B cell (primary cell): ENCODE measurements around the gene IKZF1. TPM values are rescaled to one million over a fixed set of nuclear protein-coding genes. Genes with fewer than 3 reads are reported as not detected.

Experiments
- ATAC-seq: fragments of 200-7000 bp; cut with Tn5 transposase; one replicate; pipeline ENCODE4 v1.10.0; 2021; ENCODE audit warnings: low read depth, mild to moderate bottlenecking, moderate number of reproducible peaks, moderate library complexity
- CTCF ChIA-PET: fragments of 350-600 bp; sonication (Branson Sonifier 250); formaldehyde crosslinking; loops from one replicate; lab custom pipeline; 2021; ENCODE audit warnings: antibody characterized with exemption, inconsistent platforms; lab: Charles Lee
- POLR2A ChIA-PET: fragments of 350-600 bp; sonication (Branson Sonifier 250); formaldehyde crosslinking; loops from one replicate; lab custom pipeline; 2021; ENCODE audit warnings: antibody characterized with exemption; lab: Charles Lee
- DNase-seq: peaks from one replicate; pipeline ENCODE4 v3.0.0; 2013
- H2AFZ ChIP-seq: 2 replicates; pipeline ENCODE4 v1.6.1; 2012; ENCODE audit warnings: mild to moderate bottlenecking, low read depth, low read length; ENCODE audit not compliant: insufficient read depth, poor library complexity, severe bottlenecking
- H3K27ac ChIP-seq, 2 donors: 1 replicate in 1 of 2; 2 replicates in 1 of 2; pipeline ENCODE4 v1.5.1; 2012 to 2013; ENCODE audit warnings: low read length in 2 of 2, mild to moderate bottlenecking in 2 of 2, moderate library complexity in 1 of 2
- H3K27me3 ChIP-seq, 4 experiments: fragments of 200-600 bp in 1 of 4; sonication (generic) in 1 of 4; replicated peaks in 1 of 4; 1 replicate in 2 of 4; 2 replicates in 2 of 4; pipeline versions ENCODE4 v1.6.1 to v1.7.0; 2013 to 2016; ENCODE audit warnings: low read length in 3 of 4, mild to moderate bottlenecking in 2 of 4, mixed read lengths in 1 of 4, moderate library complexity in 1 of 4; ENCODE audit not compliant: insufficient read depth in 4 of 4, control insufficient read depth in 3 of 4; ENCODE audit errors: control extremely low read depth in 1 of 4
- H3K36me3 ChIP-seq, 2 experiments: replicated peaks in 1 of 2; 1 replicate in 1 of 2; 2 replicates in 1 of 2; pipeline versions ENCODE4 v1.6.1 to v1.7.1; 2013; ENCODE audit warnings: low read length in 1 of 2; ENCODE audit not compliant: insufficient read depth in 2 of 2, control insufficient read depth in 1 of 2; ENCODE audit errors: control extremely low read depth in 1 of 2, extremely low read depth in 1 of 2
- H3K4me1 ChIP-seq, 2 donors: fragments of 200-600 bp in 1 of 2; sonication (generic) in 1 of 2; 1 replicate in 1 of 2; 2 replicates in 1 of 2; pipeline versions ENCODE4 v1.5.1 to v1.6.1; 2013 to 2017; ENCODE audit warnings: low read length in 2 of 2; ENCODE audit not compliant: control insufficient read depth in 2 of 2, insufficient read depth in 2 of 2
- H3K4me2 ChIP-seq: replicated peaks from 2 replicates; pipeline ENCODE3; 2012; ENCODE audit warnings: mild to moderate bottlenecking, low read depth, low read length; ENCODE audit not compliant: poor library complexity, severe bottlenecking
- H3K4me3 ChIP-seq, 5 experiments: fragments of 200-600 bp in 1 of 5; sonication (generic) in 1 of 5; 1 replicate in 3 of 5; 2 replicates in 2 of 5; pipeline versions ENCODE4 v1.5.1 to v1.7.0; 2011 to 2016; ENCODE audit warnings: low read length in 4 of 5, mild to moderate bottlenecking in 4 of 5, low read depth in 2 of 5, control low read depth in 1 of 5, moderate library complexity in 1 of 5; ENCODE audit not compliant: insufficient read depth in 1 of 5; ENCODE audit errors: control extremely low read depth in 1 of 5, extremely low read depth in 1 of 5
- H3K79me2 ChIP-seq: fragments of 200-600 bp; sonication (generic); one replicate; pipeline ENCODE4 v1.6.0; 2016; ENCODE audit warnings: low read length; ENCODE audit not compliant: control insufficient read depth, insufficient read depth
- H3K9ac ChIP-seq: fragments of 200-600 bp; sonication (generic); 2 replicates; pipeline ENCODE4 v1.6.1; 2017; ENCODE audit warnings: mild to moderate bottlenecking, low read length, moderate library complexity
- H3K9me3 ChIP-seq, 3 donors: one replicate each; pipeline versions ENCODE4 v1.6.1 to v1.7.1; 2013; ENCODE audit warnings: low read length in 2 of 3; ENCODE audit not compliant: control insufficient read depth in 2 of 3, insufficient read depth in 1 of 3; ENCODE audit errors: control extremely low read depth in 1 of 3
- H4K20me1 ChIP-seq: 2 replicates; pipeline ENCODE4 v1.6.0; 2012; ENCODE audit warnings: mild to moderate bottlenecking, low read length; ENCODE audit not compliant: insufficient read depth, control insufficient read depth, poor library complexity, severe bottlenecking
- H3K27ac Mint-ChIP-seq: one replicate; pipeline ENCODE4 v1.8.0; 2021; ENCODE audit warnings: mixed read lengths
- H3K27me3 Mint-ChIP-seq: one replicate; pipeline ENCODE4 v1.8.0; 2021; ENCODE audit warnings: mixed read lengths
- H3K4me1 Mint-ChIP-seq: one replicate; pipeline ENCODE4 v1.8.0; 2021; ENCODE audit warnings: mixed read lengths
- H3K4me3 Mint-ChIP-seq: one replicate; pipeline ENCODE4 v1.8.0; 2021; ENCODE audit warnings: mixed read lengths
- H3K9me3 Mint-ChIP-seq: one replicate; pipeline ENCODE4 v1.8.0; 2022; ENCODE audit warnings: mixed read lengths; ENCODE audit not compliant: insufficient read depth
- CTCF ChIP-seq: fragments of 200-600 bp; IDR thresholded peaks from one replicate; pipeline ENCODE4 v1.8.0; 2022; ENCODE audit warnings: antibody characterized with exemption, mild to moderate bottlenecking
- EZH2 ChIP-seq: IDR thresholded peaks from 2 replicates; pipeline ENCODE4 v1.6.1; 2012; ENCODE audit warnings: borderline replicate concordance, low read depth, mild to moderate bottlenecking, moderate library complexity, low read length; ENCODE audit not compliant: insufficient read depth, poor library complexity, severe bottlenecking
- WGBS: methylation state at CpG from one replicate; pipeline ENCODE4 v1.1.5; 2013; ENCODE audit warnings: missing lambda C conversion rate; ENCODE audit not compliant: insufficient coverage; 5-methylcytosine and 5-hydroxymethylcytosine counted together
- intact Hi-C: fragments of 100-400 bp; cut with micrococcal nuclease; formaldehyde crosslinking; loops from one replicate; pipeline ENCODE4 v1.10.0; 2022
- polyA plus RNA-seq: library from polyadenylated mRNA; depleted of rRNA; stranded (reverse); fragments of >200 nt; gene quantifications from 2 replicates; pipeline ENCODE4 v1.2.3, GENCODE V29; 2012
- total RNA-seq, 2 donors: library from RNA; stranded (reverse); fragments of 120-200 nt in 1 of 2; gene quantifications; 1 replicate in 1 of 2; 2 replicates in 1 of 2; pipeline versions ENCODE4 v1.2.3 to v1.2.4, GENCODE V29; 2013 to 2022

Gene IKZF1
- total and polyA plus RNA-seq, 2 donors (not counting 1 experiment from before 2014, with no cell fraction given), result 199 to 254 TPM

- ATAC-seq (peak; percentile 14), DNase-seq (peak; percentile 69)
- peak overlapping the region; percentile 40 for H2AFZ ChIP-seq
- intact Hi-C loops, result loop anchor here (2.0 kb wide), 1 partner anchor 18 kb away; no protein-coding TSS in a partner anchor
- peak overlapping the region; percentile 85 to 95 for H3K27ac ChIP-seq
- Mint-ChIP-seq H3K27me3 (no peaks in the 10 kb centered on the region), H3K9me3 (no peaks in the 10 kb centered on the region), H3K4me1 (peaks cover 4% of the 10 kb centered on the region), H3K27ac (no peak overlapping the region), H3K4me3 (no peak overlapping the region)
- H3K4me3 ChIP-seq, result peak overlapping the region in 3 of 5 experiments; percentile 19 to 34 (median 22)
- peaks cover 10% of the 10 kb centered on the region for H4K20me1 ChIP-seq
- peaks cover 87% of the 10 kb centered on the region for H3K79me2 ChIP-seq
- TF ChIP-seq EZH2 (no peak), CTCF (no peak)
- CTCF ChIA-PET, result interaction anchor here (0.9 to 1.8 kb wide), 7 partner anchors 23 to 128 kb away, joined by 3 to 8 read pairs (median 4); no protein-coding TSS in a partner anchor
- 2% methylated on average over 4 of the region's 9 CpGs for WGBS
- POLR2A ChIA-PET, result interaction anchor here (0.6 to 1.5 kb wide), 7 partner anchors 10 to 154 kb away, joined by 4 to 8 read pairs (median 5); partner anchors contain the start of gene IKZF1
- peak overlapping the region; percentile 76 for H3K4me2 ChIP-seq
- peak overlapping the region; percentile 39 for H3K9ac ChIP-seq
- no peaks in the 10 kb centered on the region for H3K9me3 ChIP-seq
- no peaks in the 10 kb centered on the region for H3K27me3 ChIP-seq
- H3K4me1 ChIP-seq, result peaks cover 96 to 97% of the 10 kb centered on the region in 2 donors
- peaks cover 3 to 50% of the 10 kb centered on the region in 2 experiments for H3K36me3 ChIP-seq
These were observed 28.7 kb downstream of the IKZF1 start for GRCh38 chr7:50333221-50333651.

GRCh38 chr7:50334341-50334994 is 30.0 kb downstream of the IKZF1 start:
- H3K79me2 ChIP-seq, result peaks cover 90% of the 10 kb centered on the region
- CTCF ChIA-PET, result interaction anchor here (1.2 to 1.4 kb wide), 2 partner anchors 29 to 129 kb away, joined by 3 to 8 read pairs; no protein-coding TSS in a partner anchor
- DNase-seq, result peak; percentile 13
- H3K4me3 ChIP-seq, result no peak overlapping the region
- no peak overlapping the region for H2AFZ ChIP-seq
- peaks cover 10% of the 10 kb centered on the region for H4K20me1 ChIP-seq
- H3K9me3 Mint-ChIP-seq, result no peaks in the 10 kb centered on the region
- H3K4me2 ChIP-seq, result peak overlapping the region; percentile 76
- 100% methylated on average over 1 of the region's 1 CpG for WGBS
- peak overlapping the region; percentile 85 to 95 for H3K27ac ChIP-seq
- H3K27me3 ChIP-seq, result no peaks in the 10 kb centered on the region
- no peak overlapping the region for H3K27ac Mint-ChIP-seq
- H3K4me1 ChIP-seq, result peaks cover 100% of the 10 kb centered on the region in 2 donors
- no peak overlapping the region for H3K9ac ChIP-seq
- H3K4me1 Mint-ChIP-seq, result no peaks in the 10 kb centered on the region
- no peak overlapping the region for H3K4me3 Mint-ChIP-seq
- intact Hi-C loops, result no loop called here
- POLR2A ChIA-PET, result interaction anchor here (1.1 kb wide), 1 partner anchor 24 kb away, joined by 4 read pairs; no protein-coding TSS in a partner anchor
- H3K36me3 ChIP-seq, result peaks cover 0 to 40% of the 10 kb centered on the region in 2 experiments
- H3K27me3 Mint-ChIP-seq, result no peaks in the 10 kb centered on the region
- TF ChIP-seq CTCF (no peak), EZH2 (no peak)
- no peaks in the 10 kb centered on the region for H3K9me3 ChIP-seq
- ATAC-seq, result no peak
